ENCODE results near the gene TECR.

TECR gene

GRCh38 chr19:14556662-14557188 is 27.3 kb downstream of the TECR start:
- Histone ChIP-seq H3K27ac (no peak overlapping the region), H3K4me3 (peak overlapping the region; percentile 48)
- peak; percentile 96 for TF ChIP-seq CTCF (IDR thresholded peaks at IDR 0.05)
- DNase-seq (ENCODE audit: low spot score) = no peak

- no peak overlapping the region for H3K27ac ChIP-seq
- DNase-seq (ENCODE audit: low spot score) = no peak
Measured at GRCh38 chr19:14558370-14559066, 29.1 kb downstream of the TECR start.

GRCh38 chr19:14559916-14560775 is 30.8 kb downstream of the TECR start:
- Histone ChIP-seq H3K4me3 (no peak overlapping the region), H3K27ac (peak overlapping the region; percentile 78 to 92)
- TF ChIP-seq CTCF (IDR thresholded peaks at IDR 0.05) = no peak
- DNase-seq (ENCODE audit: low spot score) = no peak

More at GRCh38 chr19:14558370-14559066, 29.1 kb downstream of the TECR start:
- H3K4me3 ChIP-seq = no peak overlapping the region
- no peak for TF ChIP-seq CTCF (IDR thresholded peaks at IDR 0.05)

- peak overlapping the region; percentile 78 to 92 for H3K27ac ChIP-seq
- DNase-seq (ENCODE audit: low spot score) = no peak
- no peak for TF ChIP-seq CTCF (IDR thresholded peaks at IDR 0.05)
- H3K4me3 ChIP-seq = no peak overlapping the region
Measured at GRCh38 chr19:14560776-14561108, 31.3 kb downstream of the TECR start.

GRCh38 chr19:14561249-14561648 is 31.9 kb downstream of the TECR start:
- Histone ChIP-seq H3K4me3 (no peak overlapping the region), H3K27ac (peak overlapping the region; percentile 78 to 92)
- no peak for DNase-seq (ENCODE audit: low spot score)
- no peak for TF ChIP-seq CTCF (IDR thresholded peaks at IDR 0.05)

- H3K27ac ChIP-seq = peak overlapping the region; percentile 78 to 92
- no peak for TF ChIP-seq CTCF (IDR thresholded peaks at IDR 0.05)
- DNase-seq (ENCODE audit: low spot score) = no peak
- peak overlapping the region; percentile 46 for H3K4me3 ChIP-seq
Measured at GRCh38 chr19:14561847-14562351, 32.5 kb downstream of the TECR start.

Data from coronary artery (tissue), 2 donors.